HG03460 (cell line): ENCODE data around the gene STPG1.

Experiments
- ATAC-seq: cut with Tn5 transposase; IDR thresholded peaks from one replicate; pipeline ENCODE4 v1.9.1; 2021; ENCODE audit not compliant: unreplicated experiment

The STPG1 gene

DNA sequence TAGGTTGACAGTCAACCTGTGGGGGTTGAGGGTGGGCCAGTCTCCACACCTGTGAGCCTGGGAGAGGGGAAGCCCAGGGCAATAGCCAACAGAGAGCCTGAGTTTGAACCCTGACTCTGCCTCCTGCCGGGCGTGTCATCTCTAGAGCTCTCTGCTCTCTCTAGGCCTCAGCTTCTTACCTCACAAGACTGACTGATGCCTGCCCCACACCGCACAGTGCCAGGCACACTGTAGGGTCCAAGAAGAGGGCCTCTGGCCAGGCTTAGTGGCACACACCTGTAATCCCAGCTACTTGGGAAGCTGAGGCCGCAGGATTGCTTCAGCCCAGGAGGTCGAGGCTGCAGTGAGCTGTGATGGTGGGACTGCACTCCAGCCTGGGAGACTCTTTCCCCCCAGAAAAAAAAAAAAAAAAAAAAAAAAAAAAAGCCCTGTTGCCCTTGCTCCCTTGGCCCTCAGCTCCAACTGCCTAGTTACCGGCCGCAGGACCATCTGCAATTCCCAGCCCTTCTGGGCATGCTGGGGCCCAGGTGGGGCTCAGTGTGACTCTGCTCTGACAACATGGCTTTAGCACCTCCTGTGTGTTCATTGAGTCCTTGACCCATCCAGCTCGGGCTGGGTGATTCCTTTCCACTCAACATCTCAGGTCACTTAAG lies 69.4 kb downstream of the STPG1 start:
- ATAC-seq: no peak

- ATAC-seq: no peak
Measured at GRCh38 chr1:24343412-24344089, 70.0 kb downstream of the STPG1 start.

GRCh38 chr1:24341260-24341659 lies 72.3 kb downstream of the STPG1 start:
- no peak for ATAC-seq

GRCh38 chr1:24340770-24341169 lies 72.8 kb downstream of the STPG1 start:
- no peak for ATAC-seq

- no peak for ATAC-seq
Measured at GRCh38 chr1:24339996-24340395, 73.6 kb downstream of the STPG1 start.

DNA sequence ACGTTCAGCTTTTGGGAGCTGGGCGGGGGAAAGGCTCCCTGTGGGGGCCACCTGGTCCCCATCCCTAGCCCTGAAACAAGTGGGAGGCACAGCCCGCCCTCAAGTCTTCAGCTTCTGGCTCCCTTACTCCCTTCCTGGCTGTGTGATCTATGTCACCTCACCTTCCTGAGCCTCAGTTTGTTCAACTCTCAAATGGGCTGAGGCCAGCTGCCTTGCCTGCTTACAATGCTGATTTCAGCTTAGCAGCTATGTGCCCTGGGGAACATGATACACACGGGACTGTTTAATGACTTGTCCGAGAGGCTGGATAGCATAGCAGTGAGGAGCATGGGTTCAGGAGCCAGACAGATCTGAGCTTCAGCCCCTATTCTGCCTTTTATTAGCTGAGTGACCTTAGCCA lies 75.1 kb downstream of the STPG1 start:
- no peak for ATAC-seq

GRCh38 chr1:24337455-24337854 lies 76.1 kb downstream of the STPG1 start:
- ATAC-seq: no peak

DNA sequence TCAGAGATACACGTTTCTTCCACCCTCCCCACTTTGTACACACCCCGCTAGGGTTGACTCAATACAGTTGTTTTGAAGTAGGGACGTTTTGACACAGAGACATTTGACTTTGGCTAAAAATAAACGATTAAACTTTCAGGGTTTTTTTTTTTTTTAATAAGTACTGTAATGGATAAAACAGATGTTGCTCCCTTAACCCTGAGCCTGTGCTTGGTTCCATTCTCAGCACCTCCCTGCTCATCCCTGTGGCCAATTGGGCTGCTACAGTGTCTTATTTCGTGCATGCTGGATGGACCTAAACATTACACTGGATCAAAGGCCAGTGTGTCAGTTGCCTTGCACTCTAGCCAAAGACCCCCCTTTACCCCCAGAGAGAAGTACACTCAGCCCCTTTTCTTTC lies 77.5 kb downstream of the STPG1 start:
- no peak for ATAC-seq

GRCh38 chr1:24331961-24332673 lies 81.5 kb downstream of the STPG1 start:
- no peak for ATAC-seq

DNA sequence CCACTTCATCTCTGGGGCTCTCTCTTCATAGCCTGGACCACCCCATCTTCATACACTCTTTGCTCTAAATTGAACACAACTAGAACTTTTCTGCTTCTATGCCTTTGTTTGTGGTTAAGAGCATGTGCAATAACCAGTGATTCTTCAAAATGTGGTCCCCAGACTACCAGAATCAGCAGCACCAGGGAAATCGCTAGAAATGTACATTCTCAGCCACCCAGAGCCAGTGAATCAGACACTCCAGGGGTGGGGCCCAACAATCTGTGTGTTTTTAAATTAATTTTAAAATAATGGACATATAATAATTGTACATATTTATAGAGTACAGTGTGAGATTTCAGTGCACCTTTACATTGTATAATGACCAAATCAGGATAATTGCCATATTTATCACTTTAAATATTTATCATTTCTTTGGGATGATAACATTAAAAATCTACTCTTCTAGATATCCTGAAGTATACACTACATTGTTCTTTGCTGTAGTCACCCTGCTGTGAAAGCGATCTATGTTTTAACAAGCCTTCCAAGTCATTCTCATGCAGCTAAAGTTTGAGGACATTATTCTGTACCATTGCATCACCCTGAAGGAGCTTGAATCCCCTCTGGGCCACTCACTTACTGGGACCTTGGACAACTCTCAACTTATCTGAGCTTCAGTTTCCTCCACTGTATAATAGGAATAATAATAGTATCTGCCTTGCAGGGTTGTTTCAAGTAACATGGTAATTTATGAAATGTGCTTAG lies 83.6 kb downstream of the STPG1 start:
- no peak for ATAC-seq

DNA sequence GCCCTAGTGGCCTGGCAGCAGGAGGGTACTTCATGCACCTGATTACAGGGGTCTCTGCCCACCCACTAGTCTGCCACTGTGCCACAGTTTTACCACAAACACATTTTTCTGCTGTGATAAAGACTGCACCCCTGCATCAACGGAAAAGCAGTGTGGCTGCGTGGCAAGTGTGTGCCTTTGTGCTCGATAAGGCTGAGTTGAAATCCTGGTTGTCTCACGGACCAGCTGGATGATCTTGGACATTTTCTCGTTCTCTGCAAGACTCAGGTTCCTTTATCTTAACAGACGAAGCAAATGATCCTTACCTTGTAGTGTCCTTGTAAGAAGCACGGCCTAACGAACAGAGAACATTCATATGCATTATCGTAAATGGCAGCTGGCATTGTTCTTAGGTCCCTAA lies 84.3 kb downstream of the STPG1 start:
- no peak for ATAC-seq

GRCh38 chr1:24327891-24328290 lies 85.7 kb downstream of the STPG1 start:
- ATAC-seq: no peak

DNA sequence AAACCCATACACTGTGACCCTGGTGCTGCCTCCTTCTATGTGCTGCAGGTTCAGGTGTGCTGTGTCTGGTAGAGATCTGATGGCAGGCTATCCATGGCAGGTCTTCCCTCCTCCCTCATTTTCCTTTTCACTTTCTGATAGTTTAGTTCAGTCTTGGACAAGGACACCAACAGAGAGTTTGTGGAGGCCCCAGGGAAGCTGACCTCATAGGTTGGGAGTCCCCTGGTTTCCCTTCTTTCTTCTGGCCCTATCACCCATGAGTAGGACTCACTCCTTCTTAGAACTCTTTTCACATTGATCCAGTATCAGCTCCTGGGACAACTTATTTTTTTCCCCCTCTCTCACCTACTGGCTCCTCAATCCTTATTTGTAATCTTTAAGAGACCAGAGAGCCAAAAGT lies 86.1 kb downstream of the STPG1 start:
- no peak for ATAC-seq

DNA sequence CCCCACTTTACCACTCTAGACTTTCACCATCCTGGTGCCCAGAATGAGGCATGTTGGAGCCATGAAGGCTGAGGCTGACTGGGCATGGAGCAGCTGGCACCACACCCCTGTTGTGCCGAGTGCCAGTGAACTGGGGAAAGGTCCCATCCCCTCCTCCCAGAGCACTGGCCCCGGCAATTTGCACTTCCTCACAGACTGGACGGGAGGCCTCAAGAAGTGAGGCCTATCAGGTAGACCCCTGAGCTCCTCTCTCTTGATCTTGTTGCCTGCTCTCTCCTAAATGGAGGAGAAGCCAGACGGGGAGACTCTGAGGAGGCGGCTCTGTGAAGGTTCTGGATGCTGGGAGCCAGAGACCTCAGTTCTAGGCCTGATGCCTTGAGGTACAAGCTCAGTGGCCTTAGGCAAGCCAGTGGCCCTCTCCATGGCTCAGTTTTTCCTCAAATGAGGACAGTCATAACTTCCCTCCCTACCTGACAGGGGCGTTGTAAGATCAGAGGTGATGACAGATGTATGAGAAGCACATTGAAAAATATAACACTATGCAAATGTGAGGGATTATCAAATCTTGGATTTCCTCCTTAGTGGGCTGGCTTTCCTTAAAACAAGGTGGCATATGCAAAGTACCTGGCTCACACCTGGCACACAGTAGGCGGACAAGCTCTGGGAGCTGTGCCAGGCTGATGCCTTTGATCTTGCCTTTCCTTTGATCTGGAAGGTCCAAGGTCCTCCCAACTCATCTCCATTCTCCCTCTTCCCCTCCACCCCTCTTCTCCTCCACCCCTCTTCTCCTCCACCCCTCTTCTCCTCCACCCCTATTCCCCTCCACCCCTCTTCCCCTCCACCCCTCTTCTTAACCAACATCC lies 87.8 kb downstream of the STPG1 start:
- no peak for ATAC-seq

DNA sequence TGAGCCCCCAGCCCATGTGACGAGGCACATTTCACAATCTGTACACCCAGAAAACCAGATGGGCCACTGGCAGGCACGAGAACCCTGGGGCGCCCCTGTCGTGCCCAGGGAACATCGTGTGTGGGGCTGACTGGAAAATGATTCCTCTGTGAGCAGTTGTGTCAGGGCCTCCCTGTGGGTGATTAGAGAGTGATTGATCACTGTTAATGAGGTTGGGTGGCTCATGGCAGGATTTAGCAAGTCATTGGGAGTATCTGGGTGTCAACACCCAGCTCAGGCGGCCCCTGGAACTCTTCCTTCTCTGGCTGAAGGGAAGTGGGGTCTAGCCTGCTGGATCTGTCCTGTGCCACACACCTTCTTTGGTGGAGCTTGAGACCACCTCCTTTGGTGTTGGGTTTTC lies 88.7 kb downstream of the STPG1 start:
- ATAC-seq: no peak

- ATAC-seq: no peak
Measured at GRCh38 chr1:24323281-24323680, 90.3 kb downstream of the STPG1 start.

DNA sequence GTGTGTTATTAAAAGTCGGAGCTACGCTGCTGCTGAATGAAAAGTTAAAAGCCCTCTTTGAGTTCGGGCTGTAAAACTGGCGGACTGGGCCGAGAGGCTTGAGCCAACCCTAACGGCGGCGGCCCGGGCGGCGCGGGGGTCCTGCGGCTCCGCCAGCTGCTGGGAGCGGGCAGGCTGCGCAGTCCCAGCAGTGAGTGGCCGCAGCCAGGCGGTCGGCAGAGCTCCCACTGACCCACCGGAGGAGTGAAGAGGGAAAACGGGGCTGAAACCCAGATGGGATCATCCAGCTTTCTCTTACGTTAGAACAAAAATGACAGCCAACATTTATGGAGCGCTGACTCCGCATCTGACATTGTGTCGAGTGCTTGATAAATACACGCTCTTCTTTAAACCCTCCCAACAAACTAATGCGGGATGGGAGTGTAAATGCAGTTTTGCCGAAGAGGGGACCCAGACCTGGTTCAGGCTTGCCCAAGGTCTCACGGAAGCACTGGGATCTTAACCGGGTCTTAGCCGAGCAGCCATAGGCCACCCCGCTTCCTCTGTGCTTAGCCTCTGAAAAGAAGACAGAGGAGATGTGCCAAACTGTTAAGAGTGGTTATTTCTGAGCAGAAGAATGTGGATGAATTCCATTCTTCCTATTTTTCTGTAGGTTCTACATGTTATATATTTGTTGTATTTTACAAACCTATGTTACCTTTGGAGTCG lies 91.0 kb downstream of the STPG1 start:
- ATAC-seq: no peak

- no peak for ATAC-seq
Measured at GRCh38 chr1:24321697-24322469, 91.7 kb downstream of the STPG1 start.

DNA sequence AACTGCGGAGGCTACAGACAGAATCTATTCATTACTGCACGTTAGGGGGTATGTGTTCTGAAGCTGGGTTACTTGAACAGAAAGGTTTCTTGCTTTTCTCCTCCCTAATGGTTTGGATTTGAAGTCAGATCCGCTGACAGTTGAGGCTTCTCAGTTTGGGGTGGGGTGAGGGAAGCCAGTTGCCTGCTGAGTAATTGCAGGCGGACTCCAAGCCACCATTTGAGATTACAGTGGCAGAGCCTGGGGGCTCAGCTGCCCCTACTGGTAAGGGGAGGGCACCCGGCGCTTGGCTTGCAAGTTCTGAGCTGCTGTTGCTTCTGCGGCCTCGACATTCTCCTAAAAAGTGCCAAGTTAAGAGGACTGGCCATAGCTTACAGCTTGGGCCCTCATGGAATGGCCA lies 92.5 kb downstream of the STPG1 start:
- ATAC-seq: no peak
